WTC11 (cell line): ENCODE data around the gene STK16. TPM values are rescaled to one million over a fixed set of nuclear protein-coding genes. Genes with fewer than 3 reads are reported as not detected.

Experiments
- ATAC-seq: fragments of 200-7000 bp; cut with Tn5 transposase; 2 replicates; pipeline ENCODE4 v1.10.0; 2021; ENCODE audit warnings: mild to moderate bottlenecking, moderate library complexity
- CTCF ChIA-PET: fragments of 300-600 bp; sonication (Branson Sonifier 250); formaldehyde crosslinking; loops from one replicate; lab custom pipeline; 2021; ENCODE audit warnings: antibody characterized with exemption; lab: Charles Lee
- POLR2A ChIA-PET: fragments of 350-600 bp; sonication (Branson Sonifier 250); formaldehyde crosslinking; loops from one replicate; lab custom pipeline; 2021; ENCODE audit warnings: antibody characterized with exemption; lab: Charles Lee
- DNase-seq: peaks from one replicate; pipeline ENCODE4 v3.0.0; 2021; ENCODE audit warnings: low spot score
- H3K27ac Mint-ChIP-seq: 2 replicates; pipeline ENCODE4 v1.8.0; 2021; ENCODE audit warnings: mixed read lengths
- H3K27me3 Mint-ChIP-seq: 2 replicates; pipeline ENCODE4 v1.8.0; 2021; ENCODE audit warnings: low read depth, mild to moderate bottlenecking, moderate library complexity, mixed read lengths
- H3K36me3 Mint-ChIP-seq: 2 replicates; pipeline ENCODE4 v1.8.0; 2021; ENCODE audit warnings: mixed read lengths
- H3K4me1 Mint-ChIP-seq: 2 replicates; pipeline ENCODE4 v1.8.0; 2022; ENCODE audit warnings: mixed read lengths
- H3K4me3 Mint-ChIP-seq: 2 replicates; pipeline ENCODE4 v1.8.0; 2021; ENCODE audit warnings: mild to moderate bottlenecking, moderate library complexity, mixed read lengths
- H3K9me3 Mint-ChIP-seq: 2 replicates; pipeline ENCODE4 v1.8.0; 2021; ENCODE audit warnings: mixed read lengths
- E2F5 ChIP-seq: sonication (generic); formaldehyde crosslinking; IDR thresholded peaks from 2 replicates; pipeline ENCODE4 v1.8.1; 2022; ENCODE audit warnings: mild to moderate bottlenecking, moderate library complexity, missing genetic modification reagents
- ELF4 ChIP-seq: sonication (generic); formaldehyde crosslinking; IDR thresholded peaks from 2 replicates; pipeline ENCODE4 v1.8.1; 2022; ENCODE audit warnings: low read depth, mild to moderate bottlenecking, moderate library complexity, missing genetic modification reagents
- EMX1 ChIP-seq: fragments of 250-450 bp; sonication (Bioruptor Pico); IDR thresholded peaks from 2 replicates; pipeline ENCODE4 v1.8.0; 2021; ENCODE audit warnings: mild to moderate bottlenecking
- ESRRA ChIP-seq: sonication (generic); formaldehyde crosslinking; IDR thresholded peaks from 2 replicates; pipeline ENCODE4 v1.8.1; 2022; ENCODE audit warnings: mild to moderate bottlenecking, missing genetic modification reagents, borderline replicate concordance
- GABPB1 ChIP-seq: sonication (generic); formaldehyde crosslinking; IDR thresholded peaks from 2 replicates; pipeline ENCODE4 v1.8.1; 2023; ENCODE audit warnings: mild to moderate bottlenecking, missing genetic modification reagents
- GRHL2 ChIP-seq: fragments of 250-450 bp; sonication (Bioruptor Pico); IDR thresholded peaks from 2 replicates; pipeline ENCODE4 v1.8.0; 2022; ENCODE audit warnings: mild to moderate bottlenecking, moderate library complexity; ENCODE audit not compliant: insufficient replicate concordance, severe bottlenecking
- GTF2I ChIP-seq: fragments of 250-450 bp; sonication (Bioruptor Pico); conservative IDR thresholded peaks from 2 replicates; pipeline ENCODE4 v1.4.0; 2021; ENCODE audit warnings: mild to moderate bottlenecking
- IRF2 ChIP-seq: sonication (generic); formaldehyde crosslinking; IDR thresholded peaks from 2 replicates; pipeline ENCODE4 v1.8.0; 2022; ENCODE audit warnings: low read depth, missing genetic modification reagents, borderline replicate concordance
- MXD4 ChIP-seq: fragments of 250-450 bp; sonication (Bioruptor Pico); IDR thresholded peaks from 2 replicates; pipeline ENCODE4 v1.8.0; 2021; ENCODE audit warnings: mild to moderate bottlenecking, moderate library complexity, borderline replicate concordance
- NFATC4 ChIP-seq: fragments of 250-450 bp; sonication (Bioruptor Pico); IDR thresholded peaks from 2 replicates; pipeline ENCODE4 v1.9.0; 2021; ENCODE audit warnings: mild to moderate bottlenecking
- NR2C2 ChIP-seq: sonication (generic); formaldehyde crosslinking; IDR thresholded peaks from 2 replicates; pipeline ENCODE4 v1.8.0; 2022; ENCODE audit warnings: mild to moderate bottlenecking, missing genetic modification reagents
- NR3C1 ChIP-seq: sonication (generic); formaldehyde crosslinking; conservative IDR thresholded peaks from 2 replicates; pipeline ENCODE4 v1.8.1; 2023; ENCODE audit warnings: low read depth, mild to moderate bottlenecking, missing genetic modification reagents
- OVOL2 ChIP-seq: fragments of 250-450 bp; sonication (Bioruptor Pico); IDR thresholded peaks from 2 replicates; pipeline ENCODE4 v1.9.0; 2021; ENCODE audit warnings: mild to moderate bottlenecking, borderline replicate concordance
- PRRX2 ChIP-seq: fragments of 250-450 bp; sonication (Bioruptor Pico); IDR thresholded peaks from 2 replicates; pipeline ENCODE4 v1.8.0; 2021; ENCODE audit warnings: mild to moderate bottlenecking
- SMAD3 ChIP-seq: sonication (generic); formaldehyde crosslinking; IDR thresholded peaks from 2 replicates; pipeline ENCODE4 v1.8.0; 2022; ENCODE audit warnings: missing genetic modification reagents, mild to moderate bottlenecking, borderline replicate concordance
- STAT6 ChIP-seq: sonication (generic); formaldehyde crosslinking; conservative IDR thresholded peaks from 2 replicates; pipeline ENCODE4 v1.8.1; 2023; ENCODE audit warnings: mild to moderate bottlenecking, low read depth, missing genetic modification reagents, moderate library complexity
- ZNF423 ChIP-seq: fragments of 250-450 bp; sonication (Bioruptor Pico); IDR thresholded peaks from 2 replicates; pipeline ENCODE4 v2.1.2; 2022; ENCODE audit warnings: mild to moderate bottlenecking, moderate library complexity
- ZNF425 ChIP-seq: fragments of 250-450 bp; sonication (Bioruptor Pico); conservative IDR thresholded peaks from 2 replicates; pipeline ENCODE4 v1.9.0; 2021; ENCODE audit warnings: mild to moderate bottlenecking
- total RNA-seq: library from RNA; stranded (reverse); gene quantifications from 3 replicates; pipeline ENCODE4 v1.2.3, GENCODE V29; 2021
- TF ChIP-seq, protein P1 (sequence below): sonication (generic); formaldehyde crosslinking; IDR thresholded peaks from 2 replicates; pipeline ENCODE4 v1.8.1; 2023; ENCODE audit warnings: mild to moderate bottlenecking, missing genetic modification reagents, moderate library complexity
- TF ChIP-seq, protein P2 (sequence below): fragments of 250-450 bp; sonication (Bioruptor Pico); IDR thresholded peaks from 2 replicates; pipeline ENCODE4 v1.9.0; 2021; ENCODE audit warnings: mild to moderate bottlenecking
- TF ChIP-seq, protein P3 (sequence below): fragments of 200-600 bp; IDR thresholded peaks from 2 replicates; pipeline ENCODE4 v1.8.0; 2022; ENCODE audit warnings: antibody characterized with exemption
- TF ChIP-seq, protein P4 (sequence below): sonication (generic); formaldehyde crosslinking; IDR thresholded peaks from 2 replicates; pipeline ENCODE4 v1.8.0; 2023; ENCODE audit warnings: missing genetic modification reagents

Gene STK16
- total RNA-seq, 1 experiment from 2014 or later = 27.5 TPM

GRCh38 chr2:219272995-219273394, 27.7 kb downstream of the STK16 start:
- Mint-ChIP-seq H3K4me1 (peaks cover 18% of the 10 kb centered on the region), H3K27ac (no peak overlapping the region), H3K4me3 (no peak overlapping the region), H3K36me3 (no peaks in the 10 kb centered on the region), H3K27me3 (peaks cover 39% of the 10 kb centered on the region), H3K9me3 (no peaks in the 10 kb centered on the region)
- TF ChIP-seq GRHL2 (CRISPR knock-in tag) = no peak
- no peak for TF ChIP-seq STAT6
- no peak for TF ChIP-seq IRF2 (CRISPR knock-in tag)
- no peak for TF ChIP-seq NR3C1 (CRISPR knock-in tag)
- TF ChIP-seq NFATC4 (CRISPR knock-in tag) = no peak
- TF ChIP-seq E2F5 (CRISPR knock-in tag) = no peak
- no peak for TF ChIP-seq ELF4 (CRISPR knock-in tag)
- no peak for TF ChIP-seq PRRX2 (CRISPR knock-in tag)
- no peak for TF ChIP-seq OVOL2 (CRISPR knock-in tag)
- no peak for TF ChIP-seq MXD4 (CRISPR knock-in tag)
- no peak for TF ChIP-seq SMAD3
- ChIA-PET POLR2A (no interaction called here), CTCF (no interaction called here)
- DNase-seq (no peak), ATAC-seq (no peak)

DNA sequence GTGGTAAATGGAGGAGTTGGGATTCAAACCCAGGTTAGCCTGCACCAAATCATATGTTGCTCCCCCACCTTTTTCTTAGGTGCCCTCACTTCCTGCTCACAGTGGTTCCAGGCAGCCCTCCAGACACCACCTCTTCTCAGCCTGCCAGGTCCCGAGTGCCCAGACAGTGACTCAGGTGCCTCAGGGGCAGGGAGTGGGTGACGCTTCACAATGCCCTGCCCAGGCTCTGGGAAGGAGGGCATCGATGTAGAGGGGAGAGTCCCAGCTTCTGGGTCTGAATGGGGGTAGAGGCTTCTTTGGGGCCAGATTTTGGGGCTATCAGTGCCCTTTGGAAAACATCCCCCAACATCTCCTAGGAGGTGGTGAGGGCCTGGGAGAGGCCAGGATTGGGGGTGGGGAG, 28.7 kb downstream of the STK16 start:
- DNase-seq = no peak
- TF ChIP-seq NR2C2 (CRISPR knock-in tag) (no peak), ZNF423 (no peak), GTF2I (CRISPR knock-in tag) (no peak), EMX1 (CRISPR knock-in tag) (no peak), E2F5 (CRISPR knock-in tag) (no peak), ZNF425 (CRISPR knock-in tag) (no peak), GABPB1 (CRISPR knock-in tag) (no peak), ESRRA (CRISPR knock-in tag) (no peak), NR3C1 (CRISPR knock-in tag) (no peak)
- TF ChIP-seq, protein P1, sequence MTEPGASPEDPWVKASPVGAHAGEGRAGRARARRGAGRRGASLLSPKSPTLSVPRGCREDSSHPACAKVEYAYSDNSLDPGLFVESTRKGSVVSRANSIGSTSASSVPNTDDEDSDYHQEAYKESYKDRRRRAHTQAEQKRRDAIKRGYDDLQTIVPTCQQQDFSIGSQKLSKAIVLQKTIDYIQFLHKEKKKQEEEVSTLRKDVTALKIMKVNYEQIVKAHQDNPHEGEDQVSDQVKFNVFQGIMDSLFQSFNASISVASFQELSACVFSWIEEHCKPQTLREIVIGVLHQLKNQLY (CRISPR knock-in tag) = no peak
- TF ChIP-seq, protein P2, sequence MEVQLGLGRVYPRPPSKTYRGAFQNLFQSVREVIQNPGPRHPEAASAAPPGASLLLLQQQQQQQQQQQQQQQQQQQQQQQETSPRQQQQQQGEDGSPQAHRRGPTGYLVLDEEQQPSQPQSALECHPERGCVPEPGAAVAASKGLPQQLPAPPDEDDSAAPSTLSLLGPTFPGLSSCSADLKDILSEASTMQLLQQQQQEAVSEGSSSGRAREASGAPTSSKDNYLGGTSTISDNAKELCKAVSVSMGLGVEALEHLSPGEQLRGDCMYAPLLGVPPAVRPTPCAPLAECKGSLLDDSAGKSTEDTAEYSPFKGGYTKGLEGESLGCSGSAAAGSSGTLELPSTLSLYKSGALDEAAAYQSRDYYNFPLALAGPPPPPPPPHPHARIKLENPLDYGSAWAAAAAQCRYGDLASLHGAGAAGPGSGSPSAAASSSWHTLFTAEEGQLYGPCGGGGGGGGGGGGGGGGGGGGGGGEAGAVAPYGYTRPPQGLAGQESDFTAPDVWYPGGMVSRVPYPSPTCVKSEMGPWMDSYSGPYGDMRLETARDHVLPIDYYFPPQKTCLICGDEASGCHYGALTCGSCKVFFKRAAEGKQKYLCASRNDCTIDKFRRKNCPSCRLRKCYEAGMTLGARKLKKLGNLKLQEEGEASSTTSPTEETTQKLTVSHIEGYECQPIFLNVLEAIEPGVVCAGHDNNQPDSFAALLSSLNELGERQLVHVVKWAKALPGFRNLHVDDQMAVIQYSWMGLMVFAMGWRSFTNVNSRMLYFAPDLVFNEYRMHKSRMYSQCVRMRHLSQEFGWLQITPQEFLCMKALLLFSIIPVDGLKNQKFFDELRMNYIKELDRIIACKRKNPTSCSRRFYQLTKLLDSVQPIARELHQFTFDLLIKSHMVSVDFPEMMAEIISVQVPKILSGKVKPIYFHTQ (CRISPR knock-in tag) = no peak
- TF ChIP-seq, protein P3, sequence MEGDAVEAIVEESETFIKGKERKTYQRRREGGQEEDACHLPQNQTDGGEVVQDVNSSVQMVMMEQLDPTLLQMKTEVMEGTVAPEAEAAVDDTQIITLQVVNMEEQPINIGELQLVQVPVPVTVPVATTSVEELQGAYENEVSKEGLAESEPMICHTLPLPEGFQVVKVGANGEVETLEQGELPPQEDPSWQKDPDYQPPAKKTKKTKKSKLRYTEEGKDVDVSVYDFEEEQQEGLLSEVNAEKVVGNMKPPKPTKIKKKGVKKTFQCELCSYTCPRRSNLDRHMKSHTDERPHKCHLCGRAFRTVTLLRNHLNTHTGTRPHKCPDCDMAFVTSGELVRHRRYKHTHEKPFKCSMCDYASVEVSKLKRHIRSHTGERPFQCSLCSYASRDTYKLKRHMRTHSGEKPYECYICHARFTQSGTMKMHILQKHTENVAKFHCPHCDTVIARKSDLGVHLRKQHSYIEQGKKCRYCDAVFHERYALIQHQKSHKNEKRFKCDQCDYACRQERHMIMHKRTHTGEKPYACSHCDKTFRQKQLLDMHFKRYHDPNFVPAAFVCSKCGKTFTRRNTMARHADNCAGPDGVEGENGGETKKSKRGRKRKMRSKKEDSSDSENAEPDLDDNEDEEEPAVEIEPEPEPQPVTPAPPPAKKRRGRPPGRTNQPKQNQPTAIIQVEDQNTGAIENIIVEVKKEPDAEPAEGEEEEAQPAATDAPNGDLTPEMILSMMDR = no peak
- TF ChIP-seq, protein P4, sequence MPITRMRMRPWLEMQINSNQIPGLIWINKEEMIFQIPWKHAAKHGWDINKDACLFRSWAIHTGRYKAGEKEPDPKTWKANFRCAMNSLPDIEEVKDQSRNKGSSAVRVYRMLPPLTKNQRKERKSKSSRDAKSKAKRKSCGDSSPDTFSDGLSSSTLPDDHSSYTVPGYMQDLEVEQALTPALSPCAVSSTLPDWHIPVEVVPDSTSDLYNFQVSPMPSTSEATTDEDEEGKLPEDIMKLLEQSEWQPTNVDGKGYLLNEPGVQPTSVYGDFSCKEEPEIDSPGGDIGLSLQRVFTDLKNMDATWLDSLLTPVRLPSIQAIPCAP (CRISPR knock-in tag) = no peak

More for the DNA sequence above, 28.7 kb downstream of the STK16 start:
- peaks cover 36% of the 10 kb centered on the region for H3K27me3 Mint-ChIP-seq
- no peak overlapping the region for H3K27ac Mint-ChIP-seq
- no peaks in the 10 kb centered on the region for H3K9me3 Mint-ChIP-seq
- POLR2A ChIA-PET = interaction anchor here (0.6 to 1.4 kb wide), 5 partner anchors 17 to 98 kb away, joined by 3 to 8 read pairs (median 3); partner anchors contain the start of gene TUBA4A
- no peak for ATAC-seq
- CTCF ChIA-PET = interaction anchor here (0.8 to 1.7 kb wide), 11 partner anchors 13 to 236 kb away, joined by 3 to 23 read pairs (median 3); partner anchors contain the start of genes PTPRN and TUBA4A
- no peaks in the 10 kb centered on the region for H3K36me3 Mint-ChIP-seq
- peaks cover 28% of the 10 kb centered on the region for H3K4me1 Mint-ChIP-seq
- no peak overlapping the region for H3K4me3 Mint-ChIP-seq
